Endothelial cell of umbilical vein (primary cell): ENCODE data around the gene GFOD1. TPM values are rescaled to one million over a fixed set of nuclear protein-coding genes. Genes with fewer than 3 reads are reported as not detected.

Source experiments
- BruUV-seq: library from RNA; stranded (reverse); fragments of 400-500 nt; replicated peaks from 2 replicates; lab custom pipeline; 2021; lab: Mats Ljungman, UMichigan
- CTCF ChIA-PET: fragments of 300-600, 350-600 bp; sonication (Branson Sonifier 250); formaldehyde crosslinking; loops from one replicate; lab custom pipeline; 2021; ENCODE audit warnings: antibody characterized with exemption, inconsistent platforms; lab: Charles Lee
- POLR2A ChIA-PET: fragments of 300-600, 350-600 bp; sonication (Branson Sonifier 250); formaldehyde crosslinking; loops from one replicate; lab custom pipeline; 2021; ENCODE audit warnings: antibody characterized with exemption, inconsistent platforms; lab: Charles Lee
- DNase-seq: peaks from one replicate; pipeline ENCODE4 v3.0.0-alpha.2; 2011; ENCODE audit warnings: low read depth, low spot score
- FAIRE-seq: peaks from 2 replicates; lab custom pipeline; 2011; peaks lifted over from hg19 to GRCh38; lab: Jason Lieb, UNC
- H2AFZ ChIP-seq: 2 replicates; pipeline ENCODE4 v1.6.0; 2012; ENCODE audit warnings: low read depth, low read length, control low read depth, inconsistent platforms
- H3K27ac ChIP-seq: 2 replicates; pipeline ENCODE4 v1.5.1; 2011; ENCODE audit warnings: low read depth, mild to moderate bottlenecking, control low read depth, low read length, moderate library complexity; ENCODE audit not compliant: insufficient read depth
- H3K27me3 ChIP-seq, 2 experiments: 2 replicates each; pipeline versions ENCODE4 v1.6.0 to v1.6.1; 2011; ENCODE audit warnings: low read length in 2 of 2, mixed read lengths in 1 of 2; ENCODE audit not compliant: control insufficient read depth in 2 of 2, insufficient read depth in 2 of 2
- H3K36me3 ChIP-seq, 2 experiments: 2 replicates in 1 of 2; 3 replicates in 1 of 2; pipeline ENCODE4 v1.5.1; 2011; ENCODE audit warnings: low read length in 2 of 2, mild to moderate bottlenecking in 1 of 2, moderate library complexity in 1 of 2; ENCODE audit not compliant: control insufficient read depth in 2 of 2, insufficient read depth in 2 of 2; ENCODE audit errors: extremely low read depth in 1 of 2
- H3K4me1 ChIP-seq: 3 replicates; pipeline ENCODE4 v1.5.1; 2011; ENCODE audit warnings: mild to moderate bottlenecking, low read length; ENCODE audit not compliant: control insufficient read depth, insufficient read depth; ENCODE audit errors: extremely low read depth
- H3K4me2 ChIP-seq: 2 replicates; pipeline ENCODE4 v1.6.1; 2011; ENCODE audit warnings: low read length, control low read depth, mixed read lengths; ENCODE audit not compliant: insufficient read depth
- H3K4me3 ChIP-seq, 3 experiments: fragments of 200-600 bp in 1 of 3; sonication (generic), shearing (Covaris generic) in 1 of 3; replicated peaks in 1 of 3; 2 replicates each; pipeline ENCODE4 v1.5.1; 2011 to 2016; ENCODE audit warnings: control low read depth in 3 of 3, low read length in 3 of 3, mild to moderate bottlenecking in 2 of 3, inconsistent platforms in 1 of 3, low read depth in 1 of 3, moderate library complexity in 1 of 3; ENCODE audit not compliant: insufficient read depth in 1 of 3
- H3K79me2 ChIP-seq: 2 replicates; pipeline ENCODE4 v1.6.0; 2012; ENCODE audit warnings: low read length, inconsistent platforms; ENCODE audit not compliant: control insufficient read depth, insufficient read depth
- H3K9ac ChIP-seq: replicated peaks from 2 replicates; pipeline ENCODE3; 2011; ENCODE audit warnings: low read length, control low read depth; ENCODE audit not compliant: insufficient read depth; ENCODE audit errors: extremely low read depth
- H3K9me1 ChIP-seq: replicated peaks from 3 replicates; pipeline ENCODE4 v1.6.0; 2011; ENCODE audit warnings: mild to moderate bottlenecking, low read length; ENCODE audit not compliant: control insufficient read depth, insufficient read depth; ENCODE audit errors: extremely low read depth
- H3K9me3 ChIP-seq: replicated peaks from 2 replicates; pipeline ENCODE4 v1.5.1; 2012; ENCODE audit warnings: low read length, inconsistent platforms; ENCODE audit not compliant: control insufficient read depth, insufficient read depth
- H4K20me1 ChIP-seq: replicated peaks from 2 replicates; pipeline ENCODE3; 2011; ENCODE audit warnings: mild to moderate bottlenecking, low read length; ENCODE audit not compliant: control insufficient read depth, insufficient read depth; ENCODE audit errors: extremely low read depth
- CTCF ChIP-seq, 2 donors: IDR thresholded peaks; 1 replicate in 1 of 2; 2 replicates in 1 of 2; pipeline ENCODE4 v1.5.1; 2011; ENCODE audit warnings: low read length in 2 of 2, mild to moderate bottlenecking in 2 of 2, moderate library complexity in 2 of 2, control low read depth in 1 of 2, inconsistent platforms in 1 of 2, low read depth in 1 of 2; ENCODE audit not compliant: insufficient read depth in 1 of 2; ENCODE audit errors: extremely low read depth in 1 of 2
- EZH2 ChIP-seq: IDR thresholded peaks from 2 replicates; pipeline ENCODE4 v1.6.1; 2012; ENCODE audit warnings: borderline replicate concordance, low read depth, mild to moderate bottlenecking, moderate library complexity, low read length, inconsistent platforms; ENCODE audit not compliant: severe bottlenecking
- FOS ChIP-seq: IDR thresholded peaks from 2 replicates; pipeline ENCODE4 v1.6.1; 2011; ENCODE audit warnings: mild to moderate bottlenecking, low read length, moderate library complexity, borderline replicate concordance; ENCODE audit not compliant: insufficient read depth
- GATA2 ChIP-seq: IDR thresholded peaks from 2 replicates; pipeline ENCODE4 v1.7.0; 2011; ENCODE audit warnings: low read depth, mild to moderate bottlenecking, moderate library complexity, mixed read lengths, low read length; ENCODE audit not compliant: insufficient read length, insufficient read depth
- JUN ChIP-seq: IDR thresholded peaks from 2 replicates; pipeline ENCODE4 v1.6.1; 2011; ENCODE audit warnings: borderline replicate concordance, low read depth; ENCODE audit not compliant: insufficient read length, insufficient read depth
- MAX ChIP-seq: IDR thresholded peaks from 2 replicates; pipeline ENCODE4 v1.6.1; 2011; ENCODE audit not compliant: insufficient read depth, insufficient read length
- MYC ChIP-seq: IDR thresholded peaks from one replicate; pipeline ENCODE4 v1.6.1; 2011; ENCODE audit warnings: mild to moderate bottlenecking, low read depth, low read length
- POLR2A ChIP-seq: IDR thresholded peaks from 2 replicates; pipeline ENCODE4 v1.6.1; 2012; ENCODE audit warnings: low read depth, mild to moderate bottlenecking, control low read depth, low read length
- POLR2AphosphoS5 ChIP-seq: IDR thresholded peaks from 2 replicates; pipeline ENCODE4 v1.6.1; 2012; ENCODE audit warnings: low read depth, mild to moderate bottlenecking, control low read depth, low read length, moderate library complexity; ENCODE audit not compliant: insufficient read depth
- dilution Hi-C: fragments of 300-500 bp; cut with MboI; formaldehyde crosslinking; loops from one replicate; pipeline ENCODE4 v1.15.0; 2019; ENCODE audit warnings: low sequenced_read_pairs; ENCODE audit not compliant: extremely low pct_ligation_motif_present
- intact Hi-C: fragments of 100-400 bp; cut with micrococcal nuclease; formaldehyde crosslinking; loops from one replicate; pipeline ENCODE4 v1.10.0; 2022
- polyA plus RNA-seq, 4 experiments: library from polyadenylated mRNA; depleted of rRNA in 3 of 4; stranded (reverse) in 3 of 4; unstranded in 1 of 4; fragments of >200 nt; gene quantifications; 2 replicates each; pipeline versions ENCODE4 v1.2.1 to v1.2.3, GENCODE V29; 2011 to 2012; ENCODE audit warnings: missing spikeins in 1 of 4
- total RNA-seq: library from RNA; stranded (reverse); gene quantifications from 2 replicates; pipeline ENCODE4 v1.2.3, GENCODE V29; 2021

The GFOD1 gene
- total and polyA plus RNA-seq, 2 donors (not counting 3 experiments of a cell fraction or from before 2014, with no cell fraction given), result 12.1 to 24.1 TPM

- Histone ChIP-seq H3K27me3 (no peaks in the 10 kb centered on the region), H3K36me3 (peaks cover 0 to 8% of the 10 kb centered on the region in 2 experiments), H3K4me3 (no peak overlapping the region), H3K27ac (no peak overlapping the region), H3K4me1 (no peaks in the 10 kb centered on the region), H4K20me1 (no peaks in the 10 kb centered on the region), H3K9ac (no peak overlapping the region), H3K79me2 (peaks cover 12% of the 10 kb centered on the region), H2AFZ (no peak overlapping the region), H3K9me1 (no peaks in the 10 kb centered on the region), H3K4me2 (no peak overlapping the region), H3K9me3 (no peaks in the 10 kb centered on the region)
- BruUV-seq, result no TSS peak
- dilution Hi-C loops (no loop called here), intact Hi-C loops (no loop called here)
- DNase-seq (no peak), FAIRE-seq (no peak)
- POLR2A ChIA-PET, result no interaction called here
- CTCF ChIA-PET, result interaction anchor here (1.1 to 2.0 kb wide), 5 partner anchors 11 to 119 kb away, joined by 3 to 8 read pairs (median 3); partner anchors contain the start of gene SIRT5
- no peak for TF ChIP-seq FOS
- no peak for TF ChIP-seq CTCF (IDR thresholded peaks at IDR 0.05; ENCODE audit: extremely low read depth in 1 of 2, insufficient read depth in 1 of 2, low read depth in 1 of 2, low read length in 2 of 2)
- TF ChIP-seq POLR2AphosphoS5, result no peak
- TF ChIP-seq EZH2, result no peak
- no peak for TF ChIP-seq MAX
- TF ChIP-seq POLR2A, result no peak
- no peak for TF ChIP-seq MYC
- TF ChIP-seq GATA2, result no peak
- TF ChIP-seq JUN, result no peak
These were observed 13.6 kb downstream of the GFOD1 start for GRCh38 chr6:13473768-13474165.
